Esophagus muscularis mucosa (tissue), 3 donors: ENCODE data around the gene DTYMK.

Experiments used
- POLR2A ChIP-seq: fragments of 450-650 bp; IDR thresholded peaks from one replicate; pipeline ENCODE4 v1.6.1; 2017; ENCODE audit warnings: antibody characterized with exemption, moderate library complexity, mild to moderate bottlenecking, low read depth
- TF ChIP-seq, protein P1 (sequence below), 3 experiments: fragments of 200-600 bp in 2 of 3; fragments of 450-650 bp in 1 of 3; sonication (generic) in 2 of 3; IDR thresholded peaks; one replicate each; pipeline ENCODE4 v1.5.1; 2017 to 2019; ENCODE audit warnings: antibody characterized with exemption in 3 of 3, mild to moderate bottlenecking in 2 of 3, moderate library complexity in 1 of 3

GRCh38 chr2:241726459-241726858 is 39.8 kb upstream of the DTYMK start:
- TF ChIP-seq, protein P1, sequence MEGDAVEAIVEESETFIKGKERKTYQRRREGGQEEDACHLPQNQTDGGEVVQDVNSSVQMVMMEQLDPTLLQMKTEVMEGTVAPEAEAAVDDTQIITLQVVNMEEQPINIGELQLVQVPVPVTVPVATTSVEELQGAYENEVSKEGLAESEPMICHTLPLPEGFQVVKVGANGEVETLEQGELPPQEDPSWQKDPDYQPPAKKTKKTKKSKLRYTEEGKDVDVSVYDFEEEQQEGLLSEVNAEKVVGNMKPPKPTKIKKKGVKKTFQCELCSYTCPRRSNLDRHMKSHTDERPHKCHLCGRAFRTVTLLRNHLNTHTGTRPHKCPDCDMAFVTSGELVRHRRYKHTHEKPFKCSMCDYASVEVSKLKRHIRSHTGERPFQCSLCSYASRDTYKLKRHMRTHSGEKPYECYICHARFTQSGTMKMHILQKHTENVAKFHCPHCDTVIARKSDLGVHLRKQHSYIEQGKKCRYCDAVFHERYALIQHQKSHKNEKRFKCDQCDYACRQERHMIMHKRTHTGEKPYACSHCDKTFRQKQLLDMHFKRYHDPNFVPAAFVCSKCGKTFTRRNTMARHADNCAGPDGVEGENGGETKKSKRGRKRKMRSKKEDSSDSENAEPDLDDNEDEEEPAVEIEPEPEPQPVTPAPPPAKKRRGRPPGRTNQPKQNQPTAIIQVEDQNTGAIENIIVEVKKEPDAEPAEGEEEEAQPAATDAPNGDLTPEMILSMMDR (IDR thresholded peaks at IDR 0.05): no peak
- no peak for TF ChIP-seq POLR2A
